Hepatocyte (in vitro differentiated cells): ENCODE data around the gene LARP4B.

Experiments
- CTCF ChIP-seq: fragments of 200-600 bp; sonication (generic); IDR thresholded peaks from 2 replicates; pipeline ENCODE4 v1.5.1; 2016; ENCODE audit warnings: antibody characterized with exemption, mild to moderate bottlenecking; ENCODE audit not compliant: poor library complexity
- EZH2 ChIP-seq: fragments of 200-600 bp; sonication (generic); IDR thresholded peaks from 2 replicates; pipeline ENCODE4 v1.6.1; 2016; ENCODE audit warnings: antibody characterized with exemption, mild to moderate bottlenecking, borderline replicate concordance
- EZH2phosphoT487 ChIP-seq: fragments of 200-600 bp; sonication (generic); IDR thresholded peaks from one replicate; pipeline ENCODE4 v1.6.1; 2018; ENCODE audit warnings: antibody characterized with exemption, mild to moderate bottlenecking, low read depth, moderate library complexity; ENCODE audit not compliant: unreplicated experiment, severe bottlenecking

DNA sequence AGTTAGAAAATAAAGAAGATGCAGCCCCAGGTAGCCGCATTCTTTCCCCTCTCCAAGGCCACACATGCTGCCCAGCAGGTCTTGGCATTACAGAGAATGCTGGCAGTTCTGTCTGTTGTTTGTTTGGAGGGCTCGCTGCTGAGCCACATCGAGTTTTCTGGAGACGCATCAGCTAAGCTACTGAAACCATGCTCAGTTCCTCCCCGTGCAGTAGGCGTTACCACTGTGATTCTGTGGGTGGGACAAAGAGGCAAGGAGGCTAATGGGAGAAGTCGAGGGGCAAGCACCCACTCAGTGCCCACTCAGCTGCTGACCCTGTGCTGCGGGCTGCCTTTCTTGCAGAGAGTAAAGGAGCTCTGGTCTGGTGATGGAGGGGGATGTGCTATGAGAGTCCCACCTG is 41.3 kb upstream of the LARP4B start:
- TF ChIP-seq CTCF, result no peak
- no peak for TF ChIP-seq EZH2
- TF ChIP-seq EZH2phosphoT487, result no peak
